BE2C (cell line): Measurements from ENCODE around the gene WNT7A.

ENCODE experiments used
- DNase-seq: peaks from one replicate; pipeline ENCODE4 v3.0.0-alpha.2; 2020
- H3K27me3 ChIP-seq: fragments of 250-450 bp; sonication (Bioruptor Pico); 2 replicates; pipeline ENCODE4 v1.5.1; 2020; ENCODE audit warnings: mild to moderate bottlenecking
- H3K36me3 ChIP-seq: fragments of 250-450 bp; sonication (Bioruptor Pico); 2 replicates; pipeline ENCODE4 v1.5.1; 2020; ENCODE audit warnings: mild to moderate bottlenecking
- H3K4me1 ChIP-seq: fragments of 250-450 bp; sonication (Bioruptor Pico); 2 replicates; pipeline ENCODE4 v1.5.1; 2020
- H3K4me3 ChIP-seq: 2 replicates; pipeline ENCODE4 v1.5.1; 2011; ENCODE audit warnings: low read depth, low read length
- H3K9me3 ChIP-seq: fragments of 250-450 bp; sonication (Bioruptor Pico); 2 replicates; pipeline ENCODE4 v1.5.1; 2020
- TF ChIP-seq, protein P1 (sequence below): IDR thresholded peaks from 2 replicates; pipeline ENCODE4 v1.5.1; 2012; ENCODE audit warnings: mild to moderate bottlenecking, low read depth, low read length

WNT7A gene

DNA sequence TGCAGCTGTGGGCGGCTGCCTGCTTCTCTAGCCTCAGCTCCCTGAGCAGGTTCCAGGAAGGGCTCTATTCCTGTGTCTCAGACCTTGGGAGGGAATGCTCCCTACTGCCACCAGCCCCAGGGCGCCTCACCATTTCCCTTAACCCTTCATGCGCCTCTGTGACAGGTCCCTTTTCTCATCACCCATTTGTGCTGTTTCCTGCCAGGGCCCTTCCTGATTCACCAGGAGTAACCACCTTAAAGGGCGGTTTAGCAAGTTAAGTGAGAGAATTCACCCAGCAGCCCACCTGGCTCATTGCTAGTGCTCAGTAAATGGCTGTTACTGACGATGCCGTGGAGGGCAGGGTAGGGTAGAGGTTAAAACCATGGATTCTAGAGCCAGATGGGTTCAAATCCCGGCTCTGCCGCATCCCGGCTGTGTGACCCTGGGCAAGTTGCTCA lies 87.8 kb downstream of the WNT7A start:
- no peaks in the 10 kb centered on the region for H3K9me3 ChIP-seq
- H3K36me3 ChIP-seq, result no peaks in the 10 kb centered on the region
- TF ChIP-seq, protein P1, sequence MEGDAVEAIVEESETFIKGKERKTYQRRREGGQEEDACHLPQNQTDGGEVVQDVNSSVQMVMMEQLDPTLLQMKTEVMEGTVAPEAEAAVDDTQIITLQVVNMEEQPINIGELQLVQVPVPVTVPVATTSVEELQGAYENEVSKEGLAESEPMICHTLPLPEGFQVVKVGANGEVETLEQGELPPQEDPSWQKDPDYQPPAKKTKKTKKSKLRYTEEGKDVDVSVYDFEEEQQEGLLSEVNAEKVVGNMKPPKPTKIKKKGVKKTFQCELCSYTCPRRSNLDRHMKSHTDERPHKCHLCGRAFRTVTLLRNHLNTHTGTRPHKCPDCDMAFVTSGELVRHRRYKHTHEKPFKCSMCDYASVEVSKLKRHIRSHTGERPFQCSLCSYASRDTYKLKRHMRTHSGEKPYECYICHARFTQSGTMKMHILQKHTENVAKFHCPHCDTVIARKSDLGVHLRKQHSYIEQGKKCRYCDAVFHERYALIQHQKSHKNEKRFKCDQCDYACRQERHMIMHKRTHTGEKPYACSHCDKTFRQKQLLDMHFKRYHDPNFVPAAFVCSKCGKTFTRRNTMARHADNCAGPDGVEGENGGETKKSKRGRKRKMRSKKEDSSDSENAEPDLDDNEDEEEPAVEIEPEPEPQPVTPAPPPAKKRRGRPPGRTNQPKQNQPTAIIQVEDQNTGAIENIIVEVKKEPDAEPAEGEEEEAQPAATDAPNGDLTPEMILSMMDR, result no peak
- H3K4me3 ChIP-seq, result no peak overlapping the region
- DNase-seq, result no peak
- H3K27me3 ChIP-seq, result no peaks in the 10 kb centered on the region
- no peaks in the 10 kb centered on the region for H3K4me1 ChIP-seq

DNA sequence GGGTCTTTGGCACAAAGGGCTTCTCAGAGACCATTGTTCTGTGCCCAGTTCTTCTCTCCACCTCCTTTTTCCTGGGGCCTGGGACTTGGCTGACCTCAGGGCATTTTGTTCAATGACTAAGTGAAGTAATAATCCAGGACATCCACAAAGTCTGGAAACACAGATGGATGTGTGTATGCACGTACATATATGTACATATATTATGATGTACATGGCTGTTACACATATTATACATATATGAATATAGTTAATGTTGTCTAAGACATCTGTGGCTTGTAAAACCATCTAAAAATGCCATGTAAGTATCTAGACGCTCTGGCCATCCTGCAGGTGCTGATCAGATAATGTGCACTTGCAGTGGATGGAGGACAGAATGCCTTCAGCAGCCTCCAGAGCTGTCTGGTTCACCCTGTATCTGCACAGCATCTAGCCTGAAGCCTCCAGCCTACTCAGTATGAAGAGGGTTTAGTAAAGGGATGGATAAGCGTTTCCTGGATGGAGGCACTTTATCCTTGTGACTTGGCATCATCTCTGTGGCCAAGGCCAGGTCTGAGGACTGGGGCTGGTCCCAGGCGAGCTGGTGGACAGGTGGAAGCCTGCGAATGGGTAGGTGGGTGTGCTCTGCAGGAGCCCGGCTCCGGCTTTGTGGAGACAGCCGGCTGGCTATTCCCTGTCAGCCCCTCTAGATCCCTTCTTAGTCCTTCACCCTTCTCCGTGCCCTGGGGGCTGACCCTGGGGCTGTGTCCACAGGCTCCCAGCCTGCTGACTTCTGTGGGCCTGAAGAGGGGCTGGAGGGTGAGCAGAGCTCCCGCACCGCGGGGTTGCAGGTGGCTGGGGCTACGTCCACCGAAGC lies 88.4 kb downstream of the WNT7A start:
- no peaks in the 10 kb centered on the region for H3K9me3 ChIP-seq
- H3K36me3 ChIP-seq, result no peaks in the 10 kb centered on the region
- H3K4me3 ChIP-seq, result no peak overlapping the region
- TF ChIP-seq, protein P1, result no peak
- DNase-seq, result no peak
- H3K27me3 ChIP-seq, result no peaks in the 10 kb centered on the region
- H3K4me1 ChIP-seq, result no peaks in the 10 kb centered on the region

DNA sequence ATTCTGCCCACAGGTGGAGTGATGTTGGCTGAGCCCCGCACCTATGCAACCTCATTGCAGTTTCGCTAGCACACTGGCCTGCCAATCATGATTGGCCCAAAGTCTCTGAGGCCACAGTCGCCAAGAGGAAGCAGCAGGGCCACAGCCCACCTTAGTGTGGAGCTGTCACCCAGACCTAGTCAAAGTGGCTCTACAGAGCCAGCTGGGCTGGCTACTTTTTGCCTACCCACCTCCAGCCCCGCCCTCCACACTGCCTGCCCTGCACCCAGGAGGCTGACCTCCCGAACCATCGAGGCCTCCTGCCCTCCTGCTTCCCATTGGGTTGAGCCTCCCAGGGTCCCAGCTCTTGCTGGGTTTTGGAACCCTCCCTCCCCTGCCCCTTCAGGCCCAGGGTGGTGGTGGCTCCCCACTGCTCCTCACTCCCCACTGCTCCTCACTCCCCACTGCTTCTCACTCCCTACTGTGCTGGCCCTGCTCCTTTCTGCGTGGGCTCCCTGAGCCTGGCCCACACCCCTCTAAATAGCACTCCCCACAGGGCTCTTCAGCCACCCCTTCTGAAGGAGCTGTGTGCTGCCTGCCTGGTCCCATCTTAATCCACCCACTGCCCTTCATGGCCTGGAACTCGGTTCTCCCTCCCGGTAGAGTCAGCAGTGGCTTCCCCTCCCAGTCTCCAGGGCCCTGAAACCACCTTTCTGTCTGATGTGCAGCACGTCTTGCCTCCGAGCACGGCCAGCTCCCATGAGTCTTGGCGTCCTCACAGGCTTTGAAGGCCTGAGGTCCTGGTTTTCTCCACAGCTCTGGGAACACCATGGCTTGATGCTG lies 89.3 kb downstream of the WNT7A start:
- TF ChIP-seq, protein P1, result no peak
- Histone ChIP-seq H3K36me3 (no peaks in the 10 kb centered on the region), H3K9me3 (no peaks in the 10 kb centered on the region), H3K4me3 (no peak overlapping the region), H3K27me3 (no peaks in the 10 kb centered on the region), H3K4me1 (no peaks in the 10 kb centered on the region)
- DNase-seq, result no peak

DNA sequence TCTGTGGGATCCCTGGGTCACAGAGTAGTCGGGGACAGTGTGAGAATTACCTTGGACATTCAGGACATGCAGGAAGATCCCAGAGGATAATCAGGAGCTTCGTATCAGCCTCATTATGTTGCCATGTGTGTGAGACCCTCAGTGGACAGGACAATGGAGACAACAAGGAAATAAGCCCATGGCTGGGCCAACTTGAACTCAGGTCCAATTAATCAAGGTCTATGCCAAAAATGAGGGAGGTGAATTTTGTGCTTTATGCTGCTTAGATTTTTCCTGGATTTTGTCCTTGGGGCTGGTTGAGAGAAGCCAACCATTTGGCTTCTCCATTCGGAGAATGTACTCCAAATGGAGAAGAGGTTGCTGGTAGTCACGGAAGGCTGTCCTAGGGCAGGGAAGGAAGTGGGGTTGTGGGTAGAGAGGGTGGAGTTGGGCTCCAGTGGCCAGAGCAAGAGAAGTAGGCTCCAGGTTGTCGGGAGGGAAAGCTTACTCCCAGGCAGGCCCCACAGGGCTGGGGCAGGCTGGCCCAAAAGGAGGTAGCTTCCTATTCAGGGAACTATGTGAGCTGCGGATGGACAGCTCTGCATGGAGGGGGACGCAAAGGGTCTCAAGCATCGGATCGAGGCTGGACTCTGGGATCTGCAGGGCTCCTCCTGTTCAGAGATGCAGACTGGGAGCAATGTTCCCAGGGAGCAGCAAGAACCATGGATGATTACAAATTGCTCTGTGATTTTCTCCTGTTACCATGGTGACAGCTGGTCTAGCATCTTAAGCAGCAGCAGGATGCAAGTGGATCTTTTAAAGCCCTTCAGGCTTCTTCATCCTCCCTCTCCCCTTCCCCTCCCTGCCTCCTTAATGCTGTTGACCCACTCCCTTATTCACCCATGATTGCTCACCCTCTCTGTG lies 91.1 kb downstream of the WNT7A start:
- Histone ChIP-seq H3K4me1 (no peaks in the 10 kb centered on the region), H3K4me3 (no peak overlapping the region), H3K9me3 (no peaks in the 10 kb centered on the region), H3K36me3 (no peaks in the 10 kb centered on the region), H3K27me3 (peaks cover 3% of the 10 kb centered on the region; the same call in 1 of the 2 replicates)
- no peak for DNase-seq
- TF ChIP-seq, protein P1, result no peak

DNA sequence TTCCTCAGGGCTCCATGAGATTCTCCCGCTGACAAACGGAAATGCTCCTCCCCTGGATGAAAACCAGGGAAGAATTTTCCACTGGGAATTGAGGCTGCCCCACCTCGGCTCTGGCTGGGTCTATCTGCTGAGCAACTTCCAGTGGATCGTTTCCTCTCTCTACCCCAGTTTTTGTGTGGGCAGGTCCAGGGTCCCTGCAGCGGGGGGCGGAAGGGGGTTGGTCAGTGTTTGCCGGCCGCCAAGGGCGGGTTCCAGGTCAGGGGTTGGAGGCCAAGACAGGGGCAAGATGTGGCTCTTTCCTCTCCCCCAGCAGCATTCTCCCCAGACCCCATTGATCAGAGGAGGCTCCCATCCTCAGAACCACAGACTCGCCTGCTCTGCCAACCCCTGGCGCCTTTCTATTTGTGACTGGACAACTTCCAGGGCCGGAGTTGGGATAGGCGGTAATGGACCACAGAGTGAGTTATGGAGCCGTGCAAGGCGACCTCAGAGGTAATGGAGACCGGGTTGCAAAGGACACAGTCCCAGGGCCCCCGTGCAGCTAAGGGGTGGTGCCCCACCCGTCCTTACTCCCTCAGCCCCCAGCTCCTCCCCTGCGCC lies 92.2 kb downstream of the WNT7A start:
- no peaks in the 10 kb centered on the region for H3K36me3 ChIP-seq
- H3K27me3 ChIP-seq, result peaks cover 3% of the 10 kb centered on the region; the same call in 1 of the 2 replicates
- no peak for DNase-seq
- H3K4me1 ChIP-seq, result no peaks in the 10 kb centered on the region
- no peaks in the 10 kb centered on the region for H3K9me3 ChIP-seq
- TF ChIP-seq, protein P1, result no peak
- no peak overlapping the region for H3K4me3 ChIP-seq
